ENCODE data around the gene ZNF385B.

GRCh38 chr2:179543361-179543901 lies 318.0 kb downstream of the ZNF385B start:
- no peak for TF ChIP-seq POLR2AphosphoS5 (IDR thresholded peaks at IDR 0.05)
- no peak for TF ChIP-seq POLR2A (IDR thresholded peaks at IDR 0.05)
